ENCODE data around the gene MUC2. TPM values are rescaled to one million over a fixed set of nuclear protein-coding genes. Genes with fewer than 3 reads are reported as not detected.

Gene MUC2
- total and polyA plus RNA-seq, 2 of the 4 experiments (the other 2 are of a cell fraction): not detected

- H3K18ac ChIP-seq (ENCODE audit: low read depth, low read length): no peak overlapping the region
- intact Hi-C loops (cut with micrococcal nuclease): no loop called here
- no peak overlapping the region for H3K9ac ChIP-seq (ENCODE audit: low read depth, low read length)
- in situ Hi-C loops (cut with MboI; ENCODE audit: low sequenced_read_pairs): no loop called here
- H3K9me1 ChIP-seq (ENCODE audit: insufficient read depth, low read length): no peaks in the 10 kb centered on the region
- no peak overlapping the region for H2AK9ac ChIP-seq (replicated peaks; ENCODE audit: low read depth, low read length, poor library complexity)
- H3K14ac ChIP-seq (replicated peaks; ENCODE audit: low read depth, low read length): no peak overlapping the region
- H3K27me3 ChIP-seq (ENCODE audit: control insufficient read depth, insufficient read depth, low read length): peaks cover 17% of the 10 kb centered on the region; the same call in 1 of the 2 replicates
- H2AFZ ChIP-seq (replicated peaks; ENCODE audit: low read length, poor library complexity): no peak overlapping the region
- DNase-seq (no peak), ATAC-seq (ENCODE audit: low read depth) (no peak)
- H3K4ac ChIP-seq (ENCODE audit: low read depth, low read length): no peak overlapping the region
- ChIA-PET POLR2A (ENCODE audit: unreplicated experiment) (no interaction called here), CTCF (no interaction called here)
- no peak overlapping the region for H2BK120ac ChIP-seq (ENCODE audit: low read depth, low read length)
- H3K4me2 ChIP-seq (ENCODE audit: low read depth, low read length): no peak overlapping the region
- H2BK15ac ChIP-seq (ENCODE audit: low read depth, low read length): no peak overlapping the region
- H4K5ac ChIP-seq (ENCODE audit: low read depth, low read length): no peak overlapping the region
- TF ChIP-seq MAZ (IDR thresholded peaks at IDR 0.05; ENCODE audit: borderline replicate concordance, low read depth, low read length): no peak
- H2BK20ac ChIP-seq (ENCODE audit: low read depth, low read length): no peak overlapping the region
- no peaks in the 10 kb centered on the region for H3K9me3 ChIP-seq (ENCODE audit: control insufficient read depth, insufficient read depth, low read length)
- no peaks in the 10 kb centered on the region for H3K36me3 ChIP-seq (ENCODE audit: control insufficient read depth, insufficient read depth, low read length)
- H4K91ac ChIP-seq (ENCODE audit: insufficient read depth, low read depth, low read length): no peak overlapping the region
- H4K8ac ChIP-seq (ENCODE audit: low read depth in 2 of 2, low read length in 2 of 2): no peak overlapping the region
- WGBS, 2 experiments (ENCODE audit: extremely low coverage in 2 of 2, insufficient read length in 1 of 2): 79% methylated on average over 3 of the region's 10 CpGs; no CpG with 5 or more reads in 1 of the 2 experiments
- no TSS peak for BruUV-seq (replicated peaks)
- H3K27ac ChIP-seq (ENCODE audit: insufficient read depth, low read length): no peak overlapping the region
- H3K23ac ChIP-seq (ENCODE audit: low read depth, low read length): no peak overlapping the region
- H3K56ac ChIP-seq (ENCODE audit: extremely low read depth, insufficient read depth, low read length): no peak overlapping the region
- no peaks in the 10 kb centered on the region for H4K20me1 ChIP-seq (ENCODE audit: insufficient read depth, low read length)
- H3K4me1 ChIP-seq (ENCODE audit: control insufficient read depth, insufficient read depth, low read length): no peaks in the 10 kb centered on the region
- dilution Hi-C loops (cut with HindIII; ENCODE audit: low sequenced_read_pairs, unreplicated experiment): no loop called here
- no peaks in the 10 kb centered on the region for H3K79me1 ChIP-seq (ENCODE audit: low read depth in 1 of 2, low read length in 2 of 2)
- H2BK5ac ChIP-seq (ENCODE audit: low read depth, low read length, poor library complexity, severe bottlenecking): no peak overlapping the region
- no peak overlapping the region for H2AK5ac ChIP-seq (ENCODE audit: low read depth, low read length)
- H3K4me3 ChIP-seq (ENCODE audit: insufficient read depth, low read depth, low read length): no peak overlapping the region
Observed at GRCh38 chr11:1111545-1112212, 37.0 kb downstream of the MUC2 start.

All from IMR-90 (cell line).